ENCODE data around the gene PSMG2. TPM values are rescaled to one million over a fixed set of nuclear protein-coding genes. Genes with fewer than 3 reads are reported as not detected.

Gene PSMG2
- total and polyA plus RNA-seq, 2 of the 13 experiments (the other 11 are each of a cell fraction or from before 2014, with no cell fraction given): 53.4 to 94.8 TPM

GRCh38 chr18:12702221-12703095, at the start of gene PSMG2, which contains the start of gene CEP76 (continued):
- TF ChIP-seq ZNF549 (CRISPR knock-in tag; IDR thresholded peaks at IDR 0.05) (no peak), ZBTB37 (CRISPR knock-in tag; IDR thresholded peaks at IDR 0.05) (0 out of 2 replicates have a peak, but pooled peaks have one; percentile 56), ZNF276 (CRISPR knock-in tag; IDR thresholded peaks at IDR 0.05; ENCODE audit: low read depth) (no peak), ZBTB3 (CRISPR knock-in tag; IDR thresholded peaks at IDR 0.05; ENCODE audit: borderline replicate concordance, low read depth) (no peak), EEA1 (CRISPR knock-in tag; IDR thresholded peaks at IDR 0.05; ENCODE audit: borderline replicate concordance) (no peak), JUNB (CRISPR knock-in tag; IDR thresholded peaks at IDR 0.05; ENCODE audit: borderline replicate concordance) (no peak), PTBP1 (IDR thresholded peaks at IDR 0.05; ENCODE audit: low read depth, low read length, poor library complexity, severe bottlenecking) (no peak), MIER3 (CRISPR knock-in tag; IDR thresholded peaks at IDR 0.05; ENCODE audit: borderline replicate concordance) (peak; percentile 36; the same call in 1 of the 2 replicates), STAT6 (CRISPR knock-in tag; IDR thresholded peaks at IDR 0.05; ENCODE audit: borderline replicate concordance) (no peak), PLSCR1 (CRISPR knock-in tag; IDR thresholded peaks at IDR 0.05; ENCODE audit: borderline replicate concordance) (no peak), JDP2 (CRISPR knock-in tag; IDR thresholded peaks at IDR 0.05; ENCODE audit: borderline replicate concordance) (no peak), RFXANK (CRISPR knock-in tag; IDR thresholded peaks at IDR 0.05) (no peak; the same call in 1 of the 2 replicates), ZNF607 (CRISPR knock-in tag; IDR thresholded peaks at IDR 0.05; ENCODE audit: borderline replicate concordance) (peak; percentile 3; the same call in 1 of the 2 replicates), THYN1 (CRISPR knock-in tag; IDR thresholded peaks at IDR 0.05; ENCODE audit: borderline replicate concordance, low read depth) (0 out of 2 replicates have a peak, but pooled peaks have one; percentile 53), SNAI1 (CRISPR knock-in tag; IDR thresholded peaks at IDR 0.05; ENCODE audit: borderline replicate concordance) (0 out of 2 replicates have a peak, but pooled peaks have one; percentile 74), ZNF235 (CRISPR knock-in tag; IDR thresholded peaks at IDR 0.05; ENCODE audit: borderline replicate concordance) (no peak), ZNF7 (CRISPR knock-in tag; IDR thresholded peaks at IDR 0.05) (no peak), SMARCE1 (IDR thresholded peaks at IDR 0.05; ENCODE audit: borderline replicate concordance) (no peak), ZFP41 (CRISPR knock-in tag; IDR thresholded peaks at IDR 0.05; ENCODE audit: borderline replicate concordance) (peak; percentile 84; the same call in 1 of the 2 replicates), SMAD3 (CRISPR knock-in tag; IDR thresholded peaks at IDR 0.05) (no peak; the same call in 1 of the 2 replicates), NFATC3 (CRISPR knock-in tag; IDR thresholded peaks at IDR 0.05) (peak; percentile 61; the same call in 1 of the 2 replicates), KLF16 (CRISPR knock-in tag; IDR thresholded peaks at IDR 0.05) (peak in 1 of 2 experiments; percentile 83; a peak in 2 of 4 replicates)

Measured in HepG2 (cell line).